Endothelial cell of umbilical vein (primary cell): Measurements from ENCODE around the gene CMTM7.

Source experiments
- CTCF ChIP-seq, 2 donors: IDR thresholded peaks; 1 replicate in 1 of 2; 2 replicates in 1 of 2; pipeline ENCODE4 v1.5.1; 2011; ENCODE audit warnings: low read length in 2 of 2, mild to moderate bottlenecking in 2 of 2, moderate library complexity in 2 of 2, control low read depth in 1 of 2, inconsistent platforms in 1 of 2, low read depth in 1 of 2; ENCODE audit not compliant: insufficient read depth in 1 of 2; ENCODE audit errors: extremely low read depth in 1 of 2
- EZH2 ChIP-seq: IDR thresholded peaks from 2 replicates; pipeline ENCODE4 v1.6.1; 2012; ENCODE audit warnings: borderline replicate concordance, low read depth, mild to moderate bottlenecking, moderate library complexity, low read length, inconsistent platforms; ENCODE audit not compliant: severe bottlenecking

- TF ChIP-seq EZH2 (no peak), CTCF (IDR thresholded peaks at IDR 0.05; ENCODE audit: extremely low read depth in 1 of 2, insufficient read depth in 1 of 2, low read depth in 1 of 2, low read length in 2 of 2) (no peak)
Observed at GRCh38 chr3:32484436-32484835, 92.8 kb downstream of the CMTM7 start.
